Fibroblast of peridontal ligament (primary cell): ENCODE results near the gene B4GALT6.

Source experiments
- DNase-seq: peaks from one replicate; pipeline ENCODE4 v3.0.0-alpha.2; 2010; ENCODE audit errors: extremely low read depth

Gene B4GALT6

GRCh38 chr18:31595121-31595771, 89.1 kb downstream of the B4GALT6 start:
- no peak for DNase-seq

GRCh38 chr18:31592506-31593157, 91.7 kb downstream of the B4GALT6 start:
- DNase-seq = no peak

GRCh38 chr18:31591628-31592027, 92.8 kb downstream of the B4GALT6 start, which contains the start of gene TTR:
Gene TTR (plus strand): TSS chr18:31591877. CDS start chr18:31591903, 26 bp downstream.
- no peak for DNase-seq

- no peak for DNase-seq
Measured at GRCh38 chr18:31591113-31591512, 93.3 kb downstream of the B4GALT6 start.

- no peak for DNase-seq
Measured at GRCh38 chr18:31590570-31590969, 93.8 kb downstream of the B4GALT6 start.

- no peak for DNase-seq
Measured at GRCh38 chr18:31587529-31587928, 96.9 kb downstream of the B4GALT6 start.

- DNase-seq = no peak
Measured at GRCh38 chr18:31586616-31587015, 97.8 kb downstream of the B4GALT6 start.

GRCh38 chr18:31585991-31586390, 98.4 kb downstream of the B4GALT6 start:
- no peak for DNase-seq

- no peak for DNase-seq
Measured at GRCh38 chr18:31583185-31583854, 101.1 kb downstream of the B4GALT6 start.

GRCh38 chr18:31581498-31582197, 102.7 kb downstream of the B4GALT6 start:
- no peak for DNase-seq

- no peak for DNase-seq
Measured at GRCh38 chr18:31579375-31579774, 105.0 kb downstream of the B4GALT6 start.

- no peak for DNase-seq
Measured at GRCh38 chr18:31578126-31578525, 106.3 kb downstream of the B4GALT6 start.

GRCh38 chr18:31577195-31577594, 107.2 kb downstream of the B4GALT6 start:
- DNase-seq = no peak

- DNase-seq = no peak
Measured at GRCh38 chr18:31576670-31577069, 107.7 kb downstream of the B4GALT6 start.

GRCh38 chr18:31575515-31576257, 108.7 kb downstream of the B4GALT6 start:
- DNase-seq = no peak

GRCh38 chr18:31574359-31574758, 110.0 kb downstream of the B4GALT6 start:
- no peak for DNase-seq
